ENCODE results near the gene CYP4F2.
"Not testable (repeated sequence)": the region's sequence is repeated elsewhere in the genome, so short reads cannot be mapped to it uniquely, and the experiment has no call there.

The CYP4F2 gene

DNA sequence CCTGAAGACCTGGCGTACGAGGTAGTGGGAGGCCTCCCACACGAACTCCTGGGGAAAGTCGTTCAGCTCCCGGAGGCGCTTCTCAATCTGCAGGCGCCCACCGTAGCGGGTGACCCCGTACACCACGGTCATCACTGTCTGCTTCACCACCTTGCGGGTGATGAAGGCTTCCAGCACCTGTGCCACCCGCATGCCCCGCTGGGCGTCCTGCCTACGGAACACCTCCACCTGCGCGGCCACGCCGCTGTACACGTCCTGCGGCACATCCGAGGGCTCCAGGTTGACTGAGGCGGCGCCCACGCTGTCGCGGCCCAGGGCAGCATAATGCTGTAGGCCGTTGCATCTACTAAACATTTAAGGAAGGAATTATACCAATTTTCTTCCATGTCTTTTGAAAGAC lies 5.0 kb upstream of the CYP4F2 start:
- not testable (repeated sequence) for H3K4me3 ChIP-seq (ENCODE audit: low read depth, low read length); DNase-seq (ENCODE audit: low read depth)

DNA sequence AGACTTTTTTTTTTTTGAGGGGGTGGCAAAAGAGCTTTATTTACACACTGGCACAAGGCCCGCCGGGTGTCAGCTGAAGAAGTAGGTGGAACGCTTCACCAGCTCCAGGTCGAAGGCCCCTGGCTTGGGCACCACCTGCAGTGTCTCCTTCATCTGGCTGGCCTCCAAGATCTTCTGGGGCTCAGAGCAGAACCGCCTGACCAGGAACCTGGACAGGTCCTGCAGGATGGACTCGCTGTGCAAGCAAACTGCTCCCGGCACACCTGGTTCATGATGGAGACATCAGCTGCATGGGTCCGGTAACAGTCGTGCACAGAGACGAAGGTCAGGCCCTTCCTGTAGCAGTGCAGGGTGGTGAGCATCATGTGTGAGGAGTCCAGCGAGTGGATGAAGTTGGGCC lies 4.4 kb upstream of the CYP4F2 start:
- no peak overlapping the region for H3K4me3 ChIP-seq (ENCODE audit: low read depth, low read length)
- no peak for DNase-seq (ENCODE audit: low read depth)

DNA sequence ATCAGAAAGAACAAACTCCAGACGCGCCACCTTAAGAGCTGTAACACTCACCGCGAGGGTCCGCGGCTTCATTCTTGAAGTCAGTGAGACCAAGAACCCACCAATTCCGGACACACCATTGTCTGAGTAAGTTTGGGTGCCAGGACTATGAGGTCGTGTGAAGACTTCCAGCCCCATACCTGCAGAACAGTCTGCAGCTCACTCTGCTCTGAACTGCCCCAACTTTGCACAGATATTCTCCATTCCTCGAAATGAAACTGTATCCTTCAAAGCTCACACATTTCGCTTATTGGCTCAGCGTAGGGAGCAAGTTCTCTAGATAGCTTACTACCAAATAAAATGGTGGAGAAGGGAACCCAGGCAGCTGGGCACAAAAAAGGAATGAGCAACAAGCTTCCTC lies 2.6 kb upstream of the CYP4F2 start:
- H3K4me3 ChIP-seq (ENCODE audit: low read depth, low read length): no peak overlapping the region
- no peak for DNase-seq (ENCODE audit: low read depth)

DNA sequence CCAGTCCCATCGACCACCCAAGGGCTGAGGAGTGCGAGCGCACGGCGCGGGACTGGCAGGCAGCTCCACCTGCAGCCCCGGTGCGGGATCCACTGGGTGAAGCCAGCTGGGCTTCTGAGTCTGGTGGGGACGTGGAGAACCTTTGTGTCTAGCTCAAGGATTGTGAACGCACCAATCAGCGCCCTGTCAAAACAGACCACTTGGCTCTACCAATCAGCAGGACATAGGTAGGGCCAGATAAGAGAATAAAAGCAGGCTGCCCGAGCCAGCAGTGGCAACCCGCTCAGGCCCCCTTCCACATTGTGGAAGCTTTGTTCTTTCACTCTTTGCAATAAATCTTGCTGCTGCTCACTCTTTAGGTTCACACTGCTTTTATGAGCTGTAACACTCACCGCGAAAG lies 2.2 kb upstream of the CYP4F2 start:
- H3K4me3 ChIP-seq (ENCODE audit: low read depth, low read length); DNase-seq (ENCODE audit: low read depth): not testable (repeated sequence)

DNA sequence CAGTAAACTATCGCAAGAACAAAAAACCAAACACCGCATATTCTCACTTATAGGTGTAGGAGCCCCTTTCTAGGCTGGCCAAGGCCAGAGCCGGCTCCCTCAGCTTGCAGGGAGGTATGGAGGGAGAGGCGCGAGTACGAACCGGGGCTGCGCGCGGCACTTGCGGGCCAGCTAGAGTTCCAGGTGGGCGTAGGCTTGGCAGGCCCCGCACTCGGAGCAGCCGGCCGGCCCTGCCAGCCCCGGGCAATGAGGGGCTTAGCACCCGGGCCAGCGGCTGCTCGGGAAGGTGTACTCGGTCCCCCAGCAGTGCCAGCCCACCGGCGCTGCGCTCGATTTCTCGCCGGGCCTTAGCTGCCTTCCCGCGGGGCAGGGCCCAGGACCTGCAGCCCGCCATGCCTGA lies 1.7 kb upstream of the CYP4F2 start:
- H3K4me3 ChIP-seq (ENCODE audit: low read depth, low read length); DNase-seq (ENCODE audit: low read depth): not testable (repeated sequence)

DNA sequence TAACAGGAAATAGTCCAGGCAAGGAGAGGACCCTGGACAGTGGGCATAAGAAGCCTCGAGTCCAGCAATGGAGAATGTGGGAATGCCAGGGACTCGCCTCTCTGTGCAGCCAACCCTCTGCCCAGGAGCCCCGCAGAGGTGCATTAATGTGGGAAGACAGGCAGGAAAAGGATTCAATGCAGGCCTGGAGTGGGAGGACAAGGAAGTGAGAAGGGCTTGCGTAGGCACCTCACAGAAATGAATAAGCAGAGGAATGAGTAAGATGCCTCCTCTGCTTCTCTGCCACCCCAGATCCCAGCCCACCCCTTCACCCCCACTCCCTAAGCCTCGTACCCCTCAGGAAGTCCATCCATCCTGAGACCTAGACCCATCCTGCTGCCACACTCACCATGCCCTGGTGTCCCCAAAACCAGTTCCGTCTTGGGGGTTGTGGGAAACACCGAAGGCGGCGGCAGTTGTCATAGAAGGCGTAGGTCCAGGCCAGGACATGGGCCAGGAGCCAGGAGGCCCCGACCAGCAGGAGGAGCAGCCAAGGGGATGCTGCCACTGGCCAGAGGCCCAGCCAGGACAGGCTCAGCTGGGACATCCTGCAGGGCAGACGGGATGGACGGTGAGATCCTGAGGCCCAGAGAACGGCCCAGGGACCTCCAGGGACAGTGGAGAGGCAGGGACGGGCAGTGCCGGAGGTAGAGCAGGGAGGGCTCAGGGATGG lies 692 bp downstream of the CYP4F2 start:
- H3K4me3 ChIP-seq (ENCODE audit: low read depth, low read length): no peak overlapping the region
- no peak for DNase-seq (ENCODE audit: low read depth)

DNA sequence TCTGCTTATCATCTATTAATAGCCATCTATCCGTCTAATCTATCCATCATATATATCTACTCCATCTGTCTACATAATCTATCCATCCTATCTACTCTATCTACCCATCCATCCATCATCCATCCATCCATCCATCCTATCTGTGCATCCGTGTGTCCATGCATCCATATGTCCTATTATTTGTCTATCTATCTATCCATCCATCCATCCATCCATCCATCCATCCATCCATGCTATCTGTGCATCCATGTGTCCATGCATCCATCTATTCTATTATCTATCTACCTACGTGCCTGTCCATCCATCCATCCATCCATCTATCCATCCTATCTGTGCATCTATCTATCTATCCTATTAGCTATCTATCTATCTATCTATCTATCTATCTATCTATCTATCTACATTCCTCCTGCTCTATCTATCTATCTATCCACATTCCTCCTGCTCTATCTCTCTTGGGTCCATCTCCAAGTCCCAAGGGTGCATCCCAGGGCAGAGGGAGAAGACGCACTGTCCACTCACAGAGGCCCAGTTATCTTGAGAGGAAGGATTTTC lies 1.9 kb downstream of the CYP4F2 start:
- no peak overlapping the region for H3K4me3 ChIP-seq (ENCODE audit: low read depth, low read length)
- no peak for DNase-seq (ENCODE audit: low read depth)

DNA sequence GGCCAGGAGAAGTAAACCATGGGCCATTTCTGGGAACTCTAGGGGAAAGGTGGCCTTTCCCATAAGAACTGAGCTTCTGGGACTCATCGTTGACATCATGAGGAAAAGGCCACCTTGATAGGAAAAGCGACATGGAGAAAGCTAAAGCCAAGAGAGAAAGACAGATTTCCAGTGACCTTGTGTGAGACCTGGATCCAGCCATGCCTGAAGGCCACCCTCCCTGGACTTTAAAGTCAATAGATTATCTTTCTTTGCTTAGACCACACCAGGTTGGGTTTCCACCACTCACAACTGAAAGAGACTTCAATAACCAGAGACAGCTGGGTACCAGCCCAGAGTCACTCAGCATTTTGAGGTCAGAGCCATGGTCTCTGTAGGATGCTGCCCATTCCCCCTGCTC lies 3.5 kb downstream of the CYP4F2 start:
- DNase-seq (ENCODE audit: low read depth): no peak
- no peak overlapping the region for H3K4me3 ChIP-seq (ENCODE audit: low read depth, low read length)

DNA sequence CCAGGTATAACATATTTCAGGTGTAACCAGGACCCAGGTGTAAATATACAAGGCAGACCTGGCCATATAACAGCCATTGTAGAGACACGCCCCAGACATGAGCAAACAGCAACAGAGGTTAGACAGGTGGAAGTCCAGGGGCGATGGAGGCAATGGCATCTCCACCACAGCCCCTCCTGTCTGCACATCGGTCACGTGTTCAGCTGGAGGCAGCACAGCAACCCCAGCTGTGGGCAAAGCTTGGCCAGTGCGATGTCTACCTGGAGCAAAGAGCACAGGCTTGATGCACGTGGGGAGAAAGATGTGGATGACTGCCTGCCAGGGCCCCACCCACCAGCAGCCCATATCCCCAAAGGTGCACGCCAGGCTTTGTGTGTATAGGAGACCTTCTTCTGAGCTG lies 4.4 kb downstream of the CYP4F2 start:
- DNase-seq (ENCODE audit: low read depth): no peak

DNA sequence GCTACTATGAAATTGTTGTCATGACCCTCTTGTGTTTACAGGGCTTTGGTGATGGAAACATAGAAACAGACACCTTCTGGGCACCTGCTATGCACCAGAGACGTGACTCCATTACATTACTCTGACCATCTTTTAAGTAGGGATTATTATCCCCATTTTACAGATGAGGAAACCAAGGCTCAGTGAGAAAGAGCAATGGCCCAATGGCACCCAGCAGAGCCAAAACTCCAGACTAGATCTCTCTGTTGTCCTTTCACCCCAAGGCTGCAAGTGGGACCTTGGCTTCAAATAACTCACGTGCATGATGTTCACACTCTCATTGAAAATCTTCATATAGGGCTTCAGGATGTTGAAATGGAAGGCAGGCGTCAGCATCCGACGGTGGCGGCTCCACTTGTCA lies 5.9 kb downstream of the CYP4F2 start:
- H3K4me3 ChIP-seq (ENCODE audit: low read depth, low read length): no peak overlapping the region
- no peak for DNase-seq (ENCODE audit: low read depth)

More for the DNA sequence above, 4.4 kb downstream of the CYP4F2 start:
- no peak overlapping the region for H3K4me3 ChIP-seq (ENCODE audit: low read depth, low read length)

DNA sequence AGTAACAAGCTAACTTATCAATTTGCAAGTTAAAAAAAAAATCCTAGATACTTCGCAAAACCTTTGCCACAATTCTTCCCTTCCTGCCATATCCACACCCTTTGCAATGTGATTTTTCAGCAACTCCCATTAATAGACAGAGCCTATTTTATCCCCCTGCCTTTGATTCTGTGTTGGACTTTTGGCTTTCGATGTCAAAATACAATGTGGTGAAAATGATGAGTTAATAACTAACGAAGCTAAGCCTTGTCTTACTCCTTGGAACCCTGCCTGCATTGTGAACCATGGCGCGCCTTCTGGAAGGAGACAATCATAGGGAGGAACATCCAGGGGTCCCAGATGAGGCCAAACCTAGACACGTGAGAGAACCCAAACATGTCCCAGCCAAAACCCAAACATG lies 6.4 kb downstream of the CYP4F2 start:
- no peak for DNase-seq (ENCODE audit: low read depth)
- no peak overlapping the region for H3K4me3 ChIP-seq (ENCODE audit: low read depth, low read length)

DNA sequence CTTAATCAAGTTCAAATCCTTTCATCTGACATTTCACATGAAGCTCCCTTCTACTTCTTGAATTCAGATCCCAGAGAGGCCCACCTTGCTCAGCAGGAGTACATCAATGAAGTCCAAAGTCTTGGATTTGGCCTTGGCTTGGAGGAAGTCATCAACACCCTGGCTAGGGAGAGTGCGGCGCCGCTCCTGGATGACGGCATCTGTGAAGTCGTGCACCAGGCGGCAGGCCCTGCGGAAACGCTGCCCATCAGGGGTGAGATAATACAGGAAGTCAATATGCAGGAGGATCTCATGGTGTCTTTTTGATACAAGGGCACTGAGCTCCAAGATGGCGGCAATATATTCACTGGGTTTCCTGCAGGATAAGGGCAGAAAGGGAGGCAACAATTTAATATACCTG lies 8.5 kb downstream of the CYP4F2 start:
- H3K4me3 ChIP-seq (ENCODE audit: low read depth, low read length); DNase-seq (ENCODE audit: low read depth): not testable (repeated sequence)

DNA sequence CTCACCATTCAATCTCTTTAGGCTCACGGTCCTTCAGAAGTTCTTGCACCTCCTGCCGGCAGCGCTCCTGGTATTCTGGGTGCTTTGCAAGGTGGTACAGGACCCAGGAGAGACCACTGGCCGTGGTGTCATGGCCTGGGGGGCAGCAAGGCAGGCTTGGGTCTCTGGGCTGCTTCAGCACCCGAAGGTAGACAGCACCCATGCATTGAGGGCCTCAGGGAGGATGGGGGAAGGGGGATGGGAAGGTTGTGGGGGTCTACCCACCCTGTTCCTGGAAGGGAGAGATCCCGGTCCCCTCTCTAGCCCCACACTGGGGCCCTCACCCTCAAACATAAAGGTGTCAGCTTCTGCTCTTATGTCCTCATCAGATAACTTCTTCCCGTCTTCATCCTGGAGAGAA lies 12.0 kb downstream of the CYP4F2 start:
- no peak for DNase-seq (ENCODE audit: low read depth)
- H3K4me3 ChIP-seq (ENCODE audit: low read depth, low read length): no peak overlapping the region

DNA sequence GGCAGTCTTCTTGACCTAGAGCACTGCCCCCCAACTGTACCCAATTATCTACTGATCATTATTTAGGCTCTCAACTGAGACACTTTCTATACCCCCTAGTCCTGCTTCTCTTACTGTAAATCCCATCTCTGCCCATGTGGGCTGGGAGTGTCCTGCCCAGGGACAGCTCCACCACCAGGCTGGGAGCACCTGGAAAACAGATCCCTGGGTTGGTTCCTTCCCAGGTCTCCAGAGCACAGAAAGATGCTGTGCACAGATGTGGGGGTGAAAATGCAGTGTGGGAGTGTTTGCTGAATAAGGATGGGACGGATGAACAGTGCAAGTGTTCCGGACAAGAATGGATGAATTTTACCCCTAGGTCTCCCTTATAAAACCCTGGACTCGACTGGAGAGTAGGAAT lies 12.7 kb downstream of the CYP4F2 start:
- DNase-seq (ENCODE audit: low read depth): no peak
- H3K4me3 ChIP-seq (ENCODE audit: low read depth, low read length): no peak overlapping the region

DNA sequence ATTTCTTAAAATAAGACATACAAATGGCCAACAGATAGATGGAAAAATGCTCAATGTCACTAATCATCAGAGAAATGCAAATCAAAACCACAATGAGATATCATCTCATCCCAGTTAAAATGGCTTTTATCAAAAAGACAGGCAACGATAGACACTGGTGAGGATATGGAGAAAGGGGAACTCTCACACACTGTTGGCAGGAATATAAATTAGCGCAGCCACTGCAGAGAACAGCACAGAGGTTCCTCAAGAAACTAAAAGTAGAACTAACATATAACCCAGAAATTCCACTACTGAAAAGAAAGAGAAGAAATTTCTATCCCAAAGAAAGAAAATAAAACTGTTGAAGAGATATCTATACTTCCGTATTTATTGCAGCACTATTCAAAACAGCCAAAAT lies 14.5 kb downstream of the CYP4F2 start:
- not testable (repeated sequence) for DNase-seq (ENCODE audit: low read depth); H3K4me3 ChIP-seq (ENCODE audit: low read depth, low read length)

DNA sequence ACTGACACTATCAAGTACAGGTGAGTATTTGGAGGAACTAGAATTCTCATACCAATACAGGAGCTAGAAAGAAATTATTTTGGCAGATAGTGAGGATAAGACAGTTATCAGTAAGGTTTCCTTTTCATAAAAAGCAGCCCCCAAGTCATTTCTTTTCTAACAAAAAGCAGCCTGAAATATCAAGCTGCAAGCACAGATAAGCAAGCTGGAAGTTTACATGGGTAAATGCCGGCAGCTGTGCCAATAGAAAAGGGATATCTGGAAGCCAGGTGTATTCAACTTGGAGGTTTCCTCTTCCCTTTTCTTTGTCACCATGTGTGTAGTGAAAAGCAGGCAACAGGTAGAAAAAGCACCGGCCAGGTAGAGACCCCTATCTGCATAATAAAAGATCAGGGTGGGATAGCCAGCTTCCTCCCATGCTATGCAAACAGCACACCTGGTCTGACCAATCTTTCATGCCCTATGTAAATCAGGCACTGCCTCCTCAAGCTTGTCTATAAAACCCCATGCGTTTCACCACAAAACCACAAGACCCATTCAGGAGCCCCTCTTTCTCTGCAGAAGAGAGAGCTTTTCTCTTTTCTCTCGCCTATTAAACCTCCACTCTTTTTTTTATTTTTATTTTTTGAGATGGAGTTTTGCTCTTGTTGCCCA lies 22.9 kb downstream of the CYP4F2 start:
- no peak overlapping the region for H3K4me3 ChIP-seq (ENCODE audit: low read depth, low read length)
- DNase-seq (ENCODE audit: low read depth): no peak

DNA sequence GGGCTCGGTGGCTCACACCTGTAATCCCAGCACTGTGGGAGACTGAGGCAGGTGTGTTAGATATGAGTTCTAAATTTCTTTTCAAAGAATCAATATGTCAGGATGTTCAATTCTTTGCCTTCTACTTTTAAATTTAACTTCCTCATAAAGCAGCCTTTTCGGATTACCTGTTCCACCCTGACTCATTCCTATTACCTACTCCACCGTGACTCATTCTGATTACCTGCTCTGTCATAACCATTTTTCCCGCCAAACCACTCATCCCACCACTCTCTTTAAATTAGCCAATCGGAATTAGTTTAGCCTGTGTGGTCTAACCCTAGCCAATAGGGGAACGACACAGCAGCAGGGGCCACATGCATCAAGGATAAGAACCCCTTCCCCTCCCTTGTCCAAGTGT lies 24.1 kb downstream of the CYP4F2 start:
- DNase-seq (ENCODE audit: low read depth): not testable (repeated sequence)

DNA sequence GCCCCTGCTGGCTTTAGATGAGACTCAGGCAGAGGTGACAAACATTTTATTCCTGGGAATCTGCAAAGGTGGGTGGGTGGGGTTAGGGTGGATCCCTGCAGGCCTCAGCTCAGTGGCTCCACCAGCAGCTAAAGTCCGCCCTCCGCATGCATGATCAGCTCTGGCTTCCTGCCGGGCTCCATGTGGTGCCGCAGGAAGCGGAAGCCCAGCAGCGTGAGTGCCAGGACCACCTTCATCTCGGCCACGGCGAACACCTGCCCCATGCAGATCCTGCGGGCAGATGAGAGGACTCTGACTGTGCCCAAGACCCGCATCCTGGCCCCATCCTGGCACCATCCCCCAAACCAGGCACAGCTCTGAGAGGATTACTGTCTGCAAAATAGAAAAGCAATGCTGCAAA lies 26.3 kb downstream of the CYP4F2 start:
- no peak overlapping the region for H3K4me3 ChIP-seq (ENCODE audit: low read depth, low read length)

More for the DNA sequence above, 24.1 kb downstream of the CYP4F2 start:
- not testable (repeated sequence) for H3K4me3 ChIP-seq (ENCODE audit: low read depth, low read length)

DNA sequence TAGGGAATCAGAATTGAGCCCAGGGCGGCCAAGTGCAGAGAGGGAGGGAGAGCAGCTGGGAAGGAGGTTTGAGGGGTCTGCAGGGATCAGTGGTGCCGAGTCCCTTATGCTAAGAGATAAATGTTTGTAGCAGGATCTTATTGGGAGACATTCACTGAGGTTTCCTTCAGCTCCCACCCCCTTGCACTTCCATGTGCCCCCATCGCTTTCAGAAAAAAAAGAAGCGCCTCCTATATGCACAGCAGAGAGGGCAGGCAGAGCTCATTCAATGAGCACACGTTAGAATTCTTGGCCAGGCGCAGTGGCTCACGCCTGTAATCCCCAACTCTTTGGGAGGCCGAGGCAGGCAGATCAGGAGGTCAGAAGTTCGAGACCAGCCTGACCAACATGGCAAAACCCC lies 28.0 kb downstream of the CYP4F2 start:
- no peak overlapping the region for H3K4me3 ChIP-seq (ENCODE audit: low read depth, low read length)

More for the DNA sequence above, 26.3 kb downstream of the CYP4F2 start:
- DNase-seq (ENCODE audit: low read depth): no peak

DNA sequence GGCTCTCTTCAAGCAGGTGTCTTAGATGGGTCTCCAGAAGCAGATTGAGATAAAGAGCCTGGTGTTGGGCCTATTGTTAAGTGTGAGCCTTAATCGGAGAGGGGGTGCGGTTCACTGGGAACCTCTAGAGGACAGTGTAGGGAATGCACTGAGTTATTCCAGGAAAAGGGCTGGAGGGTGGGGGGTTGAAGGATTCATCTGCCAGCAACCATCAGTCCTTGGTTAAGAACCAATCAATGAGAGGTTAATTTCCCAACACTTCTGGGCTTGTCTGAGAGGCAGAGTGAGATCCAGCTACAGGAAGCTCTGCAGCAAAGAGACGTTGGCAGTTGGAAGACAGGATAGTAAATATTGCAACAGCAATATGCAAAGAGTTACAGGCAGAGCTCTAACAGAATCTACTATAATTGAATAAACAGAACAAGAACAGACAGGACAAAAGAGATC lies 28.7 kb downstream of the CYP4F2 start:
- DNase-seq (ENCODE audit: low read depth): no peak
- H3K4me3 ChIP-seq (ENCODE audit: low read depth, low read length): no peak overlapping the region

More for the DNA sequence above, 28.0 kb downstream of the CYP4F2 start:
- DNase-seq (ENCODE audit: low read depth): no peak

DNA sequence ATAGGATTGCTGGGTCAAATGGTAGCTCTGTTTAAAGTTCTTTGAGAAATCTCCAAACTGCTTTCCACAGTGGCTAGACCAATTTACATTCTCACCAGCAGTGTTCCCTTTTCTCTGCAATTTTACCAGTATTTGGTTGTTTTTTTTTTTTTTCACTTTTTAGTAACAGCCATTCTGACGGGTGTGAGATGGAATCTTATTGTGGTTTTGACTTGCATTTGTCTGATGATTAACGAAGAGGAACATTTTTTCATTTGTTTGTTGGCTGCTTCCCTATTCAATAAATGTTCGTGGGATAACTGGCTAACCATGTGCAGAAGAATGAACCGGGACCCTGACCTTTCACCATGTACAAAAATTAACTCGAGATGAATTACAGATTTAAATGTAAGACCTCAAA lies 31.2 kb downstream of the CYP4F2 start:
- H3K4me3 ChIP-seq (ENCODE audit: low read depth, low read length): no peak overlapping the region
- no peak for DNase-seq (ENCODE audit: low read depth)
